Activated CD4-positive, alpha-beta T cell treated with anti-CD3 and anti-CD28 coated beads, Interleukin-2, amount 10 ng/mL, durations not matched to agents 7 days and 5 days (primary cell): ENCODE data around the gene PSMA1. TPM values are rescaled to one million over a fixed set of nuclear protein-coding genes. Genes with fewer than 3 reads are reported as not detected.

Source experiments
- CTCF ChIA-PET: fragments of 350-600 bp; sonication (Branson Sonifier 250); formaldehyde crosslinking; loops from one replicate; lab custom pipeline; 2021; ENCODE audit warnings: antibody characterized with exemption; lab: Charles Lee
- POLR2A ChIA-PET: fragments of 350-600 bp; sonication (Branson Sonifier 250); formaldehyde crosslinking; loops from one replicate; lab custom pipeline; 2021; ENCODE audit warnings: antibody characterized with exemption; lab: Charles Lee
- DNase-seq: peaks from one replicate; pipeline ENCODE4 v3.0.0-alpha.2; 2020
- H3K27ac Mint-ChIP-seq: one replicate; pipeline ENCODE4 v1.8.0; 2021; ENCODE audit warnings: mild to moderate bottlenecking, moderate library complexity, mixed read lengths
- H3K27me3 Mint-ChIP-seq: one replicate; pipeline ENCODE4 v1.8.0; 2021; ENCODE audit warnings: mixed read lengths
- H3K36me3 Mint-ChIP-seq: one replicate; pipeline ENCODE4 v1.8.0; 2021; ENCODE audit warnings: low read depth, mixed read lengths
- H3K4me1 Mint-ChIP-seq: one replicate; pipeline ENCODE4 v1.8.0; 2021; ENCODE audit warnings: mixed read lengths
- H3K4me3 Mint-ChIP-seq: one replicate; pipeline ENCODE4 v1.8.0; 2021; ENCODE audit warnings: mild to moderate bottlenecking, moderate library complexity, mixed read lengths
- H3K9me3 Mint-ChIP-seq: one replicate; pipeline ENCODE4 v1.8.0; 2021; ENCODE audit warnings: mixed read lengths
- total RNA-seq, 2 experiments: library from RNA; stranded (reverse); gene quantifications; one replicate each; pipeline ENCODE4 v1.2.3, GENCODE V29; 2021

Gene PSMA1
- total RNA-seq, 2 experiments from 2014 or later: 183 to 195 TPM

- peaks cover 16% of the 10 kb centered on the region for H3K4me1 Mint-ChIP-seq
- H3K27ac Mint-ChIP-seq: no peak overlapping the region
- peaks cover 37% of the 10 kb centered on the region for H3K36me3 Mint-ChIP-seq
- H3K27me3 Mint-ChIP-seq: no peaks in the 10 kb centered on the region
- ChIA-PET POLR2A (no interaction called here), CTCF (interaction anchor here (0.7 kb wide), 1 partner anchor 191 kb away, joined by 3 read pairs; no protein-coding TSS in a partner anchor)
- no peaks in the 10 kb centered on the region for H3K9me3 Mint-ChIP-seq
- no peak for DNase-seq
- no peak overlapping the region for H3K4me3 Mint-ChIP-seq
These were observed 56.6 kb downstream of the PSMA1 start for GRCh38 chr11:14463623-14464022.

GRCh38 chr11:14460147-14460546, 60.0 kb downstream of the PSMA1 start:
- no peaks in the 10 kb centered on the region for H3K27me3 Mint-ChIP-seq
- H3K4me1 Mint-ChIP-seq: no peaks in the 10 kb centered on the region
- H3K36me3 Mint-ChIP-seq: peaks cover 34% of the 10 kb centered on the region
- H3K9me3 Mint-ChIP-seq: no peaks in the 10 kb centered on the region
- no peak overlapping the region for H3K27ac Mint-ChIP-seq
- DNase-seq: no peak
- no peak overlapping the region for H3K4me3 Mint-ChIP-seq
- ChIA-PET POLR2A (no interaction called here), CTCF (interaction anchor here (1.0 to 1.7 kb wide), 4 partner anchors 12 to 160 kb away, joined by 3 to 5 read pairs (median 3); no protein-coding TSS in a partner anchor)

GRCh38 chr11:14458377-14458776, 61.8 kb downstream of the PSMA1 start:
- peaks cover 37% of the 10 kb centered on the region for H3K36me3 Mint-ChIP-seq
- DNase-seq: no peak
- H3K27me3 Mint-ChIP-seq: no peaks in the 10 kb centered on the region
- H3K27ac Mint-ChIP-seq: no peak overlapping the region
- H3K4me1 Mint-ChIP-seq: peaks cover 2% of the 10 kb centered on the region
- POLR2A ChIA-PET: no interaction called here
- H3K9me3 Mint-ChIP-seq: no peaks in the 10 kb centered on the region
- no peak overlapping the region for H3K4me3 Mint-ChIP-seq
- CTCF ChIA-PET: interaction anchor here (1.2 kb wide), 1 partner anchor 450 kb away, joined by 3 read pairs; no protein-coding TSS in a partner anchor

GRCh38 chr11:14455648-14456430, 64.3 kb downstream of the PSMA1 start:
- ChIA-PET CTCF (interaction anchor here (0.6 to 2.4 kb wide), 17 partner anchors 9 to 453 kb away, joined by 3 to 22 read pairs (median 3); no protein-coding TSS in a partner anchor), POLR2A (no interaction called here)
- H3K27me3 Mint-ChIP-seq: no peaks in the 10 kb centered on the region
- no peaks in the 10 kb centered on the region for H3K9me3 Mint-ChIP-seq
- H3K27ac Mint-ChIP-seq: no peak overlapping the region
- peaks cover 42% of the 10 kb centered on the region for H3K36me3 Mint-ChIP-seq
- H3K4me3 Mint-ChIP-seq: no peak overlapping the region
- no peak for DNase-seq
- peaks cover 4% of the 10 kb centered on the region for H3K4me1 Mint-ChIP-seq

Other genes starting within 250 kb of the PSMA1 start
- 10 to 100 TPM; 41.4 to 43.7 TPM for gene RRAS2, start 161.2 kb downstream of the PSMA1 start, total RNA-seq
- gene COPB1, start 20.6 kb downstream of the PSMA1 start, total RNA-seq: 100 to 1,000 TPM in 1 of 2 experiments, 10 to 100 TPM in 1; 99.3 to 109 TPM
- 100 to 1,000 TPM in 1 of 2 experiments, 10 to 100 TPM in 1; 96.6 to 101 TPM for gene PDE3B, start 123.4 kb upstream of the PSMA1 start, total RNA-seq